ENCODE data around the gene ARAP1.

Gene ARAP1

GRCh38 chr11:72657411-72658100, 94.7 kb downstream of the ARAP1 start:
- DNase-seq (ENCODE audit: low spot score), result no peak

DNA sequence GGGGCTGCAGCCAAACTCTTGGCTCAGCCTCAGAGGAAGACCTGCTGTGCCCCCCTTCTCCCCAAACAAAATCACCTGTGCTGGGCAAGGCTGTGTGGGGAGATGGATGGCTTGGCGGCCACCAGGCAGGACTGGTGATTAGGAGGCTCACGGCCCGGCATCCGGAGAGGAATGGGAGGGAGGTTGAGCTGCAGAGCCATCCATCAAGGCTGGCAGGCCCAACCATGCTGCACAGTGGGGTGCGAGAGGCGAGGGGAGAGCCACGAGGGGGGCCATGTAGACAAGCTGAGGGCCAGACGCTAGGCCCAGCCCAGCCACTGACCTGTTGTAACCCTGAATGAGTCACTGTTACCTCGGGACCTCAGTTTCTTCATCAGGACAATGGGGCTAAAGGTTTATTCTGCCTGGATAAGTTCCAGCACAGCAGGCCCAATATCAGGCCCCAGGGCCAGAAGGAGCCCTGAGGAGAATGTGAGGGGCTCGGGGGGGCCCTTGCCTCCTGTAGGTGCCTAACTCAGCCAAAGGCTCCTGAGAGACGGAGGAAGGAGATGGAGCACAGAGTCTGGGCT, 96.2 kb downstream of the ARAP1 start:
- DNase-seq (ENCODE audit: low spot score), result no peak

DNA sequence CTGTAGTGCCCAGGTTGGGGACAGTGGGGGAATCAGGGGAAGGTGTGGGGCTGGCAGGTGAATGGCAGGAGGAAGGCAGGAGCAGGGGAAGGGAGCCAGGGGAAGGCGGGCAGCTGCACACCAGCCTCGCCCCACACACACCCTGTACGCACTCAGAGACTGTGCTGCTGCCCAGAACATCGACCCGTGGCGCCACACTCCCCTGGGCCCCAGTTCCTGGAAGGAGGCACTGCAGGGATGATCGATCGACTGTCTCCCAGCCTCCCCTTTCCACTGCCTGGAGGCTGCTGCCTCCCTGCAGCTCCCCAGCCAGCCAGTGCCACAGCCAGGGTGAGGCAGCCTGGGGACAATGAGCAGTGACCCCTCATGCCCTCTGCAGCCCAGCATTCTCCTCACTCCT, 97.2 kb downstream of the ARAP1 start:
- DNase-seq (ENCODE audit: low spot score), result no peak

- DNase-seq (ENCODE audit: low spot score), result no peak
Observed at GRCh38 chr11:72653649-72654048, 98.6 kb downstream of the ARAP1 start.

DNA sequence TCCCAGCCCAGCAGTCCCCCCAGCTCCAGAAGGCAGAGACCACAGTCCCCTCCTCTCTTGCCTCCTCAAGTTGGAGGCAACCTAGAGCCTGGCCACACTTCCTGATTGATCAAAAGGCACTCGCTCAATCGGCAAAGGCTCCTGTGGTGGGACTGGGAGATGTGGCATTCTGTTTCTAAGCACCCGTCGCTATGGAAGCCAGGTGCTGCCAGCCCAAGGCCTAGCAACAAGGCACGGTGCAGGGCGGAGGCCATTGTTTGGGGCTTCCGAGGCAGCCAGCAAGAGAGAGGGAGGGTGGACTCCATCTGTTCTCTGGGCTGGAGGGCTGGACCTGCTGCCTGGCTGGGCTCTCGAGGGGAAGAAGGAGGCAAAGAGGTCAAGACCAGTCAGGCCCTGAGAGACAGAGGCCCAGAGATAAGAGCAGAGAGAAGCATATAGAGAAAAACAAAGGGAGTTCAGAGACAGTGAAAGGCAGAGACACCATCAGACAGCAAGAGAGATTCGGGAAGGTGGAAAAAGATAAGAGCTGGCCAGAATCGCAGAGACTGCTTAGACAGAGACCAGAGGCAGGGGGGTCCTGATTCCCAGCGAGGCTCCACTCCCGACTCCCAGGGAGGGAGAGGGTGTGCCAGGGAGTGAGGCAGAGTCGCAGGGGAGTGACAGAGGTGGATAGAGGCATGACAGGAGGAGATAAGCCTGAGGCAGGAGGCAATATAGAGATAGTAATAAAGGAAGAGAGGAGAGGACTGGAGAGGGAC, 99.2 kb downstream of the ARAP1 start:
- DNase-seq (ENCODE audit: low spot score), result no peak

GRCh38 chr11:72652133-72652532, 100.1 kb downstream of the ARAP1 start:
- no peak for DNase-seq (ENCODE audit: low spot score)

DNA sequence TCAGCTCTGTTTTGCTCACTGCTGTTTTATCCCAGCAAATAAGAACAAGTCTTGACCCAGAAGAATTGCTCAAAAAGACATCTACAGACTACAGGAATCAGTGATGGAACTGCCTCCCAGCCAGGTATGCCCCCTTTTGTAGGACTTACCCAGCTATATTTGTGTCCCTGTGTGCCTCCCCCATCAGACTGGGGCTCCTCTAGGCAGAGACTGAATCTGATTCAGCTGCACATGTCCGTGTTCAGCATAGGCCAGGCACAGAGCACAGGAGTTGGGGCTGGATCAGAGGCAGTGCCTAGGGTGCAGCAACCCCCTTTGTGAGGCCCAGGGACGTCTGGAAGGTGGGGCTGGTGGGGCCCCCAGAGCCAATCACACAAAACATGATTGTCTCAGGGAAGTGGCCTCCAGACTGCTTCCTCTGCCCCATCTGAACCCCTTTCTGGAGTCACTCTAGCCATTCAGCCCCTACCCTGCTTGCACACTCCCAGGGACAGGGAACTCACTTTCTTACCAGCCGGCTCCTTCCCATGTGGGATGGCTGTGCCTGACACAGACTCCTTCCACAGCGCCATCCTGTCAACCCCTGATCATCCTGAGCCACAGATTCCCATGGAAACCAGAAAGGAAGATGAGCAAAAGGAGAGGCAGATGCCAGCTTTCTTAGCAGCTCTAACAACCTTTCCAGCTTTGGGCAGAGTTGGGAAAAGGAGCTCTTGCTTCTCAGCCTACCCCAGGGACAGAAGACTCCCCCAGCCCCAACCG, 102.8 kb downstream of the ARAP1 start:
- no peak for DNase-seq (ENCODE audit: low spot score)

DNA sequence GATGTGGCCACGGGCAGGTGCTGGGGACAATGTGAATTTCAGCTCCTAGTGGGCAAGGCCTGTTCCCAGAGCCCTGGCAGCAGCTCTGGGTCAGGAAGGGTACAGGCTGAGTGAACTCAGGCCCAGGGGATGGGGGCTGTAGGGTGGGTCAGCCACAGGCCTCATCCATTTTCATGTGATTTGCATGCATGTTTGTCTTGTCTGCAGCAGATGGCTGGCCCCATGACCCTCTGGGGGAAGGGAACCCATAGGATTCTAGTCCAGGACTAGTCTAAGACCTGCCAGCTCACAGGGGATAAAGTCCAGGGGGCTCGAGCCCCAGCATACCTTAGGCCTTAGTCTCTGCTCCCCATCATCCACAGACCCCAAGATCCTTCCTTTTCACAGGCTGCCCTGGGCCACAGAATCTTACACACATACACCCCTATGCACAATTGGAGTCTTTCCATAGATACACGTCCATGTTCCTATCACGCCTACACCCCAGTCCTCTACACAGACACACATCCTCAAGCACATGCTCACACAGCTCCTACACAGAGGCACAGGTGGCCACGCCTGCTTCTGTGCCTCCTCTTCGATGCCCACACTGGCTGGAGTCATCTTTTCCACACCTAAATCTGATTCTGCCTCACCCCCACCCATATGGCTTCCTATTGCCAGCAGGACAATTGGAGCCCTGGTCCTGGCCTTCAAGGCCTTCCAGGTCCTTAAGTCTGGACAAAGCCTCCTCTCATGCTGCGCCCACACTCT, 103.6 kb downstream of the ARAP1 start:
- DNase-seq (ENCODE audit: low spot score), result no peak

DNA sequence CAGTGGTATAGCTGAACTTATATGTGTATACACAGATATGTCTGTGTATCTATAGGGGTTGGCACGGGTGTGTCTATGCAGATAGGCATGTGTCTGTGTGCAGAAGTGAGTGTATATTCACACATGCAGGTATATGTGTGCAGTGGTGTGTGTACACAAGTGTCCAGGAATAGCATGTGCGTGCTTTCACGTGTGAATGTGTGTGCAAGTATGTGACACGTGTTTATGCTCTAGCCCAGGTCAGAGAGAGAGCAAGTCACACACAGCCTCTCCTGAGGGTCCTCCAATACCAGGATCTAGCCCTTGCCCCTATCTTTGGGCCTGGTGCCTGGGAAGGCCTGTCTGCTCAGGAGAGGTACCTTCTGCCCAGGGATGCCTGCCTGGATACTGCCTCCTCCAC, 104.3 kb downstream of the ARAP1 start:
- DNase-seq (ENCODE audit: low spot score), result no peak

GRCh38 chr11:72646472-72646871, 105.7 kb downstream of the ARAP1 start:
- DNase-seq (ENCODE audit: low spot score), result no peak

DNA sequence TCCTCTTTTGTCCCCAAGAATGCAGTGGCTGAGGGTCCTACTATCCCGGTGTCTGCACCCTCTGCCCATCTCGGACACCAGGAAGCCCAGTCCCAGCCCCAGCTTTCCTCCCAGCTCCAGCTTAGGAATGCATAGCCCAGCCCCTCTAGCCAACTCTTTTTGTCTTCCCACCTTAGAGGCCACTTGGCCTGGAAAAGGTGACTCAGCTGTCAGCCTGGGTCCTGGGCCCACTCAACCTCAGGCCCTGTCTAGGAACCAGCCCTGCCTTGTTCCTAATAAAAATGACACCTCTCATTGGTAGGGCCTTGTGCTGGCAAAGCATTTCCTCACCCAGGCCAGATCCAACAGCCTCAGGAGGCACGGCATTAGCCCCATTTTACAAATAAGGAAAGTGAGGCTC, 106.2 kb downstream of the ARAP1 start:
- DNase-seq (ENCODE audit: low spot score), result no peak

- DNase-seq (ENCODE audit: low spot score), result no peak
Observed at GRCh38 chr11:72643547-72643946, 108.7 kb downstream of the ARAP1 start.

DNA sequence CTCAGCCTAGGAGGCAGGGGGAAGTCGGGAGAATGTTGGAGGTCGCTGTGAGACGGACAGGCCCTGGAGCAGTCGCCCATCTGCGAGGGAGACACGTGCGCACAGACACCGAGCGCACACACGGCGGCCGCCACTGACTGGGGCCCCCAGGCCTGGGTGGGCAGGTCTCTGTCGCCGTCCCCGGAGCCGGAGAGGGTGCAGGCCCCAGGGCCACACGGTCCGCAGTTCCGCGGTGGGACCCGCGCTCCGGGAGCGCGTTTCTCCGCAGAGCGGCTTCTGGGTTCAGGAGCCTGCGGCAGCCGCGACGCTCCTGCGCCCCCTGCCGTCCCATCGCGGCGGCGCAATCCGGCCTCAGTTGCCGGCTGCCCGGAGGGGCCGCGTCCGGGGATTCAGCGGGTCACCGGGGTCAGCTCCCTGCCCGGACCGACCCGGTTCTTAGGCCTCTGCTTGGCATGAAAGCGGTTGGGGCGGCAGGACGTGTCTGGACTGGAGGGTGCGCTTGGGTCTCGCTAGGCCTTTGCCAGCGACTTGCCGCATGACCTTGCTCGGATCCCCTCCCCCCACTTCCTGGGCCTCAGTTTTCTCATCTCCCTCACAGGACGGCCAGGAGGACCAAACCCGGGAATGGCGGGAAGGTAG, 109.2 kb downstream of the ARAP1 start:
- DNase-seq (ENCODE audit: low spot score), result peak; percentile 54

DNA sequence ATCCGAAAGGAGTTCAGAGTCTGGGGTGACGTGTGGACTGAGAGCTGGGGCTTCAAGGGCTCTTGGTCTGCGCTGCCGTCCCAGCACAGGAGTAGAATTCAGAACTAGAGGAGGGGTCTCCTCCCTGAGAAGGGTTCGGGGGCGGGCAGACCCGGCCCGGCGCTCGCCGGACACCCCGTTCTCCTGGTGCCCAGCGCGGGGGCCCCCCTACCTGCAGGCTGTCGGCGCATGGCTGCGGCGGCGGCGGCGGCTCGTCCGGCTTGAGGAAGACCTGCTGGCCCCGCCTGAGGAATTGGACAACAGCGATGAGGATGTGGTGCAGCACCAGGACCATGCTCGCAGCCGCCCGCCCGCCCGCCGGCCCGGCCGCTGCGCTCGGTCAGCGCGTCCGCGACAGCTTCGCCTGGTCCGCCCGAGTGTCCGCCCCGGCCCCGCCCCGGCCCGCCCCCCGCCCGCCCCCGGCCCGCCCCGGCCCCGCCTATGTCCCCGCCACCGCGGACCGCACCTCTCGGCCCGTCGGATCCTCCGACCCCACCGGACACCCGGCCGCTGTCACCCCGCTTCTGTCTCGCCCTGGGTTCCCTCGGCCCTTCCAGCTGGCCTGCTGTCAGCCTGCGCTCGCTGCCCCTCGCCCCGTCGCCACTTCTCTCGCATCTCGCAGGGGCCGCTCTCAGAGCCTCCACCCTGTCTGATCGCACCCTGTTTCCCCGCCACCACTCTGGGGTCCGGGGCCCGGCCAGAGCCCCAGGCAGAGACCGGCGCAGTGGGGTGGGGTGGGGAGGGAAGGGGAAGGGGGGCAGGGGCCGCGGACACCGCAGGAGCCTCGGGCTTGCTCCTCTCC, 109.9 kb downstream of the ARAP1 start:
- no peak for DNase-seq (ENCODE audit: low spot score)

DNA sequence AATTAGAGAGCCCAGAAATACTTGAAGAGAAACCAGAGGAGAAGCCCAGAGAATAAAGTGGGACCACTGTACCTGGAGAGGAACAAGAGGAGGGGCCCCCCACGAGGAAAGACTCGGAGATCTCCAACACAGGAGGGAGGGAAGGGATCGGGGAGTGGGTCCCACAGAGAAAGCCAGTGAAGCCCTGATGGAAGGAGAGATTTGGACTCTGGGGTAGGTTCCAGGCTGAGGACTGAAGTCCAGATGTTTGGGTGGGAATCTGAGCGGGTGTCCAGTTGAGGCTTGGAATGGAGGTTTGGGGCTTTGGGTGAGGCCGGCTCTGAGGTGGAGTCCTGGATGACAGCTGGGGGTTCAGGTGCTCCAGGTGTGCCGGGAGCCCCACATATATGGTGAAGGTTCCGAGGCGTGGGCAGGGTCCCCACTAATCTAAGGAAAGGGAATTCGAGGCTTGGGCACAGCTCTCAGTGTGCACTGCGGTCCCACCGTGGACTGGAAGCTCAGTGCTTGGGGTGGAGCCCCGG, 110.6 kb downstream of the ARAP1 start:
- no peak for DNase-seq (ENCODE audit: low spot score)

- DNase-seq (ENCODE audit: low spot score), result no peak
Observed at GRCh38 chr11:72639502-72640375, 112.5 kb downstream of the ARAP1 start.

GRCh38 chr11:72637926-72638325, 114.3 kb downstream of the ARAP1 start:
- DNase-seq (ENCODE audit: low spot score), result no peak

DNA sequence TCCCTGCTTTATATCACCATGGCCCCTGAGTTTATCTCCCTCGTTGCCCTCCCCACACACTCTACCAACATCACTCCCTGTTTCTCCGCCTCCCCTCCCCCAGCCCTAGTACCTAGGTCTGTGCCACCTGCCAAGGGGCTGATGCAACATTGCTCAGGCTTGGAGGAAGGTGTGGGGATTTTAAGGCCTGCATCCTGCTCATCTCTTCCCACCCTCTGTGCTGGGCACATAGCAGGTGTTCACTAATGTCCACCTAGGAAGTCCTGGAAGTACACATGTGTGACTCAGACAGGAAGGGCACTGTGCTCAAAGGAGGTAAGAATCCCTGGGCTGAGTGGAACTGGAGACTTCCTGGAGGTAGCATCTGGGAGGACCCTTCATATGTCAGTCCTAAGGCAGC, 115.0 kb downstream of the ARAP1 start:
- no peak for DNase-seq (ENCODE audit: low spot score)

- DNase-seq (ENCODE audit: low spot score), result no peak
Observed at GRCh38 chr11:72636376-72636775, 115.8 kb downstream of the ARAP1 start.

All from CD4-positive, alpha-beta T cell treated with Interleukin-2 at 100 ng/mL for 4 hours (primary cell).